HG03280 (cell line): ENCODE results near the gene YARS2.

Experiments
- ATAC-seq: cut with Tn5 transposase; IDR thresholded peaks from one replicate; pipeline ENCODE4 v1.9.1; 2021; ENCODE audit warnings: mild to moderate bottlenecking, moderate library complexity; ENCODE audit not compliant: unreplicated experiment

Gene YARS2

DNA sequence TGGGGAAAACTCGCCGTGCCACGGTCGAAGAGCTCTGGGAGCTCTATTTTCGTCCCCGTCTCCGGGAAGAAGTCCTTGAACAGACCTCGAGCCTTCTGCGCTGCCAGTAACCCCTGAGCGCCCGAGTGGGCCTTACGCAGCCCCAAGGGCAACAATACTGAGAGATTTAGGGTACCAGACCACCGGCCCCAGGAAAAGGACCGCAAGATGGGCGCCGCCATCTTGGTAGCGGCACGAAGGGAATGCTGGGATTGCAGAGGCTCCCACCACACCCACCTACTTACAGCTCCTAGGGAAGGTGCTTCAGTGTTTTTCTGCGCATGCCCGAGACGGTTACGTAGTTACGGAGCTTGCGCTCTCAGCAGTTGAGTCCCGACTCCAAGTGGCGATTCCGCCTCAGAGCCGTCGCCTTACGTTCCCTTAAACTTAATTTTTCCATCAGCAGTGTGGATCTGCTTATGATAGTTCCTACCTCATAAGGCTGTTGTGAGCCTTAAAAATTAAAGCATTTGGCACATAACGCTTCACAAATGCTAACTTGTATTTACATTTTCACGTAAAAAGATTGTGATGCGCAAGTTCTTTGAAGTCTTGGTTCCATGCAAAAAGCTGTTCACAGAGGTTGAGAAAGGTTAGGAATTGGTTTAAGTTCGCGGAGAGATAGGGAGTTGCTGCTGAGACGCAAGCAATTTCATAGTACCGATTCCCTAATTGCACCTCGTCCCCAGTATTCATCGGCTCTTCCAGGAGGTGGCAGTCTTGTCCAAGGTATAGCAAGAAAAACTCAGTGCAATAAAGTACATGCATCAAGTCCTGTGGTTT lies at the start of gene YARS2:
YARS2 (minus strand) TSS at position 244 of the 822 bp plus-strand sequence; CDS start at position 221, 23 bp downstream.
- ATAC-seq = peak; percentile 82

DNA sequence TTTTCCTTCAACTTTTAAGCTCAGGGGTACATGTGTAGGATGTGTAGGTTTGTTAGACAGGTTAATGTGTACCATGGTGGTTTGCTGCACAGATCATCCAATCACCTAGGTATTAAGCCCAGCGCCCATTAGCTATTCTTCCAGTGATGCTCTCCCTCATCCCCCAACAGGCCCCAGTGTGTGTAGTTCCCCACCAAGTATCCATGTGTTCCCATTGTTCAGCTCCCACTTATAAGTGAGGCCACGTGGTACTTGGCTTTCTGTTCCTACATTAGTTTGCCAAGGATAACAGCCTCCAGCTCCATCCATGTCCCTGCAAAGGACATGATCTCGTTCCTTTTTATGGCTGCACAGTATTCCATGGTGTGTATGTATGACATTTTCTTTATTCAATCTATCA lies 48.6 kb upstream of the YARS2 start:
- ATAC-seq = no peak

DNA sequence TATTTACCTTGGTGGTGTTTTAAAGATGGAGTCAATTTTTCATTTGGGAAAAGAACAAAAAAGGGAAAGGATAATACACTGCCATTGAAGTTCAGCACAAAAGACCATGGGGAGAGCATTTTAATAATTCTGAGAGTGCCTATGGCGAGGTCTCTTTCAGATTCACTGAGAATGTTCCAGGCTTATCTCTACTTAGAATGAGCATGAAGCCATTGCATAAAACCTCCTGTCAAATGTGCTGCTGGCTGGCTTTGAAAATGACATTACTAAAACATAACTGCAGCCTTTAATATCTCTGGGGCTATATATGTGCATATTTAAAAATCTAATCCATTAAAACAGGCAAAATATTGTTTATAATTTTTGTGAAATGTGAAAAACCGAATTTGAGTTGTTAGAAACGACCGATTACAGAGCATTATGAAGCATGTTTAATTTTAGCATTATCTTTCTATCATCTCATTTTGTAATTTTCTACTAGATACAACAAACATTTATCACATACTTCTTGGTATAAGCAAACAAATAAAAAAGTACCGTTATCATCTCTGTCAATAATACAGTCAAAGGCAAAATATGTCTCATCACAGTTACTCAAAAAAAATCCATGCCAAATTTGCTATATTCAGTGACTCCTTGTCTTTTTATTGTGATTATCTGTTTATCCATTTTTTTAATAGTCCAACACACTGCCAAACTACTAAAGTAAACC lies 45.7 kb upstream of the YARS2 start:
- no peak for ATAC-seq

DNA sequence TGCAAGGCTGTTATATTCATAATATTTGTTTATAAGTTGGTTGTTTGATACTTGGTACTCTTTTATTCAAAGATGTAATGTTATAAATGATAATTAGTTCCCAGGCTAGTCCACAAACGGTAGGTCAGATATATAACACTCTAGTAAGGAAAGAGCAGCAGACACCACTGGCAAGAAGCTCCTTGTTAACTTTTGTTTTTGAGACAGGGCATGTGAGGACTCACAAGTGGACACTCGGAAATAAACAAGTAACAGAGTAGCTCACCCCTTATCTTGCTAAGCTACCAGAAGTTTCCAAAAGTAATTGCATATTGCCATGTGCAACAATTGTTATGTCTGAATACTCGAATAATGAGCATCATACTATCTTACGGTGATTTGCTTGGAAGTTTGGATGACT lies 38.6 kb upstream of the YARS2 start:
- no peak for ATAC-seq

DNA sequence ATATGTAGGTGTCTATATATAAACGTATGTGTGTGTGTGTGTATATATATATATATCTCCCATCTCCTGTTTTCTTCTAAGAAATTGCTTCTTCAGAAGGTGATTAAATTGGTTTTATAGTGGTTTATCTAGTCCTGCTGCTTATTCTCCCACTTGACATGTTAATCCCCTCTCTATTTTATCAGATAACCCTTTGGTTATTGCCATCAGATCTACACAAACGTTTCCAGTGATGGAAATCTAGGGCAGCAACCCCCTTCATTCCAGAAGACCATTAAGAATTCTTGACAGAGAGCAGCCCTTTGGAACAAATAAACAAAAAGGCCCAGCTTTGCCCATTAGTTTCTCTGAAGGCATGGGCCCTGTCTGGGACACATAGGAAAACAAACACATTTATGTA lies 34.2 kb upstream of the YARS2 start:
- no peak for ATAC-seq

DNA sequence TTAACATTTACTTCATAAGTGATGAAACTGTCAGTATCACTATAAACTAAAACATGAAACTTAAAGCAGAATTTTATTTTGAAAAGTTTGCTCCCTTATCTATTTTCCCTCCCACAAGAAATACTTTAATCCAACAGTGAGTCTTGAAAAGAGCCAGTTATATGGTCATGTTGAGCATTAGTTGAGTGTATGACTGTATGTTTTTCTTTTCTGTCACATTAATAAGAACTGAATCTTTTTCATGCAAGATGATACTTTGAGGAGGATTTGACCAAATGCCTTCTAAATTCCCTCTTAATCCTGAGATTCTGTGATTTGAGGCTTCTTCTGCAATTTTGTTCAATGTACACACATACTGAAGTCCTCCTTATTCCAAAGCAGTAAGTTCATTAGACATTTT lies 33.7 kb upstream of the YARS2 start:
- ATAC-seq = no peak

DNA sequence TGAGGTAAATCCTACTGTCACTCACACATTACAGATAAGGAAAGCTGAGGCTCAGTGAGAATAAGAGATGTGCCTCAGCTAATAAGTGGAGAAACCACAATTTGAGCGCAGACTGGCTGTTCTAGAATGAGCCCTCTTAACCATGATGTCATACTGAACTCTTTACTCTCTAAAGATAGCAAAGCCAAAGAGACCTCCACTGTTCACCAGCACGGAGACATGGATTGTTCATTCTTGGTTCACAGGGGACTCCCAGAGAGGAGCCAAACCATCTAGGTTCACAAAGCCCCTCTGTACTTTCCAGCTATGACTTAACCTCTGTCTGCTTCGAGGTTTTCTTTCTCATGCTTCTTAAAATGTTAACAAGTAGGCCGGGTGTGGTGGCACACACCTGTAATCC lies 32.7 kb upstream of the YARS2 start:
- no peak for ATAC-seq

DNA sequence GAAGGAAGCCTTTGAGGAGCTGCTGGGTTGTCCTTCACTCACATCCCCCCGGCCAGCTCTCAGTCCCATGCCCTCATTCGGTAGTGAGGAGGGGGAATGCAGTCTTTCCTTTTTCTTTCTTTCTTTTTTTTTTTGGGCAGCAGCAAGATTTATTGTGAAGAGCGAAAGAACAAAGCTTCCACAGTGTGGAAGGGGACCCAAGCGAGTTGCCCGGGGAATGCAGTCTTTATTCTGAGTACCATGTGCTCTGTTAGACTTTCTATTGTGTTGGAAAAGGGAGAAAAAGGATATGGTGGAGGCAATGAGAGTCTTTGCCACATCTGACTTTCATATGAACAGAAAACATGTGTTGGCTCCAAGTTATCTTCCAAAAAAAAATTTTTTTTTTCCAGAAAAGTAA lies 29.9 kb upstream of the YARS2 start:
- ATAC-seq = no peak

DNA sequence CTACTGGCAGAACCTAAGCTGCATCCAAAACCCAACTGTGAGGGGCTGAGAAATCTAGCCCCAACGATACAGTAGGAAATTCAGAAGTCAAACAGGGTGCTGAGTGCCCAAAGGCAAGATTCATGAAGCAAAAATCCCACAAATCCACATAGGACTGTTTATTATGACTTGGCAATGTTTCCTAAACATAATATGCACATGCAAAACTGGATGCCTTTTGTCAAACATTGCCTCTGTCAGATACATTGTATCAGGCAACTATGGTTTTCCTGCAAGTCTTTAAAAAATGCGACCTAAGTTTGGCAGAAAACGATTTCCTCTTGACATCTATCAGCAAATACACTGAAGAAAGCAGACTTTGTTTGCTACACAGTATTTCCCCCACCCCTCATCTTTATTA lies 27.3 kb upstream of the YARS2 start:
- no peak for ATAC-seq

DNA sequence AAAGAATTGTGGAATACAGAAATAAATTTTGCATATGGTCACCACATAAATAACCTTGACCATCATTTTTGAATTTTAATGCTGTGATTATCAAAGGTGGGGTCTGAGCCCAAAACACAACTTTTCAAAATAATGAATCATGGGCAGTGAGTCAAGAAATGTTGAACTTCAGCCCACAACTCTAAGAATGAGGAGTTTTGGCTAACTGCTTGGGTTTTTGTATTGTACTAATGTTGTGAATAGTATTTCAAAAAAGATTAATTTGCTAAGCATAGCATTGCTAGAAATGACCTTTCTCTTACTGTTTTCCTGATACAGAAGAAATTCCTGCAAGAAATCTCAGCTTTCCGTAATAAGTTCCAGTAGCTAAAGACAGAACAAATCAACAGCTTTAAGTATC lies 24.4 kb upstream of the YARS2 start:
- ATAC-seq = no peak

DNA sequence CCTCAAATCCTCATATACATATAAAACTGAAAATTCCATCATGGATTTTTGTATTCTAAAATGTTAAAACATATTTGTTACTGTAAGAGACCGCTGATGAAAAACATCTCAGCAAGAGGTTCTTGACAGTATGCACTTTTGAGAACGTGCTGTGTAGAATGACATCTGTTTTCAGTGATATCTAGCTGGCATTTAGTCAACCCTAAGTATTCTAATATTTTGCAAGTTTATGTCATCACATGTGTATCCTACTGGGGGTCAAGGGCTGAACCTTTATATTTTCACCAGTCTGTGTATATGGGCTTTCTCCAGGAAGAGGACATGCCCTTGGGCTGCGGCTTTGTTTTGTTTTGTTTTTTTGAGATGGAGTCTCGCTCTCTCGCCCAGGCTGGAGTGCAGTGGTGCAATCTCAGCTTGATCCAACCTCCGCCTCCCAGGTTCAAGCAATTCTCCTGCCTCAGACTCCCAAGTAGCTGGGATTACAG lies 22.0 kb upstream of the YARS2 start:
- ATAC-seq = no peak

DNA sequence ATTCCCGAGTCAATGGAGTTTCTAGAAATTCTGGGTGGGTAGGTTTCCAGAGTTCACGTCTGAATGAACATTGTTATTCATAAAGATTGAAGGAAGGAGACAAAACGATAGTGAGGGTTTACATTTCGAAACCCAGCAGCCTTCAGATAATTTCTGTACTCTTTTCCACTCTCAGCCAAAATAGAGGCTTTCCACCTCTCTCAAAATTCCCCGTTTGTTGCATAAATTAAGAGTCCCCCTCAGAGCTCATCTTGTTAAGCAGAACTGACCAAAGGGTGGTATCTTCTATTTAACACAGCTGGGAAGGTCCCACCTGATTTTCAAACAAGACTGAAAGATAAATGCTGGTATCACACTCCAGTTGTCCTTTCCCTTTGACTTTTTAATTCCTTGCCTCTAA lies 21.5 kb upstream of the YARS2 start:
- ATAC-seq = no peak

DNA sequence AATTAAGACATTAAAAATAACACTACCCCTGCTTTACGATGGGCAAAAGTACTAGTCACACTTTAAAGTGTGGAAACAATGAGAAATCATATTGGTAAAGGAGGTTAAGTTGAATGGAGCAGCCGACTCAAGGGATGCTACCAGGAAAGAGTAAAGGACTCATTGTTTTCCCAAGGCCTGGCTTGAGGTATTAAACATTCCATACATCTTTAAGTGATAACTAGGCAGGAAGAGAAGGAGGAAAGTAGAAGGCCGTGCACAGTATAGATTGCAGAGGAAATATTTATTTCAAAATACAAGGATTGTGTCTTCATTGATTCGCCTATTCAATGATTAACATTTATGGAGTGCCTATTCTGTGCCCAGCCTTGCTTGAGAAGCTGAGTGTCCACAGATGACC lies 20.6 kb upstream of the YARS2 start:
- no peak for ATAC-seq

DNA sequence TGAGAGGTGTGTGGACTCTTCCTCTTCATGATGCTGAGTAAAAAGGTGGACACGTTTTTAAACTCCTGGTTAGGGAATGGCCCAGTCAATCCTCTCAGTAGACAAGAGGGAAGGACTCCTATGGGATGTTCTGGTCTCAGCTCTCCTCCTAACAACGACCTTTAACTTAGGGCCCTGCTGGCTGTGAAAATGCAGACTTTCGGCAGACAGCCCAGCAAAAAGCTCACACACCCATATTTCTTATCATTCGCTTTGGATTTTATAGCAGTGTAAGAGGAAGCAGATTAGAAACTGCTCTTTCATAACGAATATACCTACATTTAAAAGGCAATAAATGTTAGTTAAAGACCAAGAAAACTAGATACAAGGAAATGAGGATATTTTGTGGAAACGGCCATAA lies 18.0 kb upstream of the YARS2 start:
- ATAC-seq = no peak

DNA sequence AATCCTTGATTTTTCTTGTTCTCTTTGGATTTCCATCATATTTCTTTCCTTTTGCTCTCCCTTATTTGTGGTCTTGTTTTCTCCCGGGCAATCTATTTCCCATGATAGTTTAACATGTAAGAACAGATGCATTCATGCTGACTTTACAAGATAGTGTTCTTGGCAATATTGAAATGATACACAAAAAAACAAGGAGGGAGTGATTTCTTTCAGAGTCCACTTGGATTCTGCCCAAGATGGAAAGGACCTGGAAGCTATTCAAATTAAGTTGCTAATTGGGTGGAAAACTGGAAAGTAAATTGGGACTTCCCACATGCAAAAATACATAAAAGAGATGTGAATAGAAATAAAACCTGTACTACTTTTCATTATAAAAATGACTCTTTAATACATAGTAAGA lies 14.4 kb upstream of the YARS2 start:
- ATAC-seq = no peak

DNA sequence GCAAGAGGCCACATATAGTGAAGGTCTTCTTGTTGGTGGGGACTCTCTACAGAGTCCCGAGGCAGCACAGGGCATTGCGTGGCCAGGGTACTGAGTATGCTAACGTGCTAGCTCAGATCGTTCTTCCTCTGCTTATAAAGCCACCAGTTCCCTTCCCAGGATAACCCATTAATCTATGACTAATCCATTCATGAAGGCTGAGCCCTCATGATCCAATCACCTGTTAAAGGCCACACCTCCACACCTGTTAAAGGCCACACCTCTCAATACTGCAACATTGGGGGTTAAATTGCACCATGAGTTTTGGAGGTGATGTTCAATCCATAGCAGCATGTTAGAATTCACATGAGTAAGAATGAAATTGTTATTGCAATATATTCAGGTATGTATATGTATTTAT lies 12.8 kb upstream of the YARS2 start:
- no peak for ATAC-seq

DNA sequence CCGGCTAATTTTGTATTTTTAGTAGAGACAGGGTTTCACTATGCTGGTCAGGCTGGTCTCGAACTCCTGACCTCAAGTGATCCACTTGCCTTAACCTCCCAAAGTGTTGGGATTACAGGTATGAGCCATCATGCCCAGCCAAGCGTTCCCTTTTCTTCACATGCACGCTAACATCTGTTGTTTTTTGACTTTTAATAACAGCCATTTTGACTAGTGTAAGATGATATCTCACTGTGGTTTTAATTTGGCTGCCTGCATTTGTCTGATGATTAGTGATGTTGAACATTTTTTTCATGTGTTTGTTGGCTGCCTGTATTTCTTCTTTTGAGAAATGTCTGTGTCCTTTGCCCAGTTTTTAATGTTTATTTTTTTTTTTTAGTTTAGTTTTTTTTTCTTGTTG lies 10.2 kb upstream of the YARS2 start:
- ATAC-seq = no peak

DNA sequence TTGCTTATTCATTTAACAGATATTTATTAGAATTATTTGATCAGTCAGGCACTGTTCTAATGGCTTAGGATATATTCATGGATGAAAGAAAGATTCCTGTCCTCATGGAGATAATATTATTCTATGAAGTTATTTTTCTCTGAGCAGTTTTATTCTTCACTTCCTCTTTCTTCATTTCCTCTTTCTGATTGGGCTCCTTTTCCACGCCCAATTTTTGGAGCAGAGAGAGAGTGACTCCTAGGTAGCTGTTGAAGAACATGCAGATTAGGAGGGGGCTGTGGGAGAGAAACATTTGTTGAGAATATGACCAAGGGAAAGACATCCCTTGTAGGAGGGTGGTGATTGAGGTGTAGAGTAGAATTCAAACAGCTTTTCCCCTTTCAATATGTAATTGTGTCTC lies 6.0 kb upstream of the YARS2 start:
- no peak for ATAC-seq

DNA sequence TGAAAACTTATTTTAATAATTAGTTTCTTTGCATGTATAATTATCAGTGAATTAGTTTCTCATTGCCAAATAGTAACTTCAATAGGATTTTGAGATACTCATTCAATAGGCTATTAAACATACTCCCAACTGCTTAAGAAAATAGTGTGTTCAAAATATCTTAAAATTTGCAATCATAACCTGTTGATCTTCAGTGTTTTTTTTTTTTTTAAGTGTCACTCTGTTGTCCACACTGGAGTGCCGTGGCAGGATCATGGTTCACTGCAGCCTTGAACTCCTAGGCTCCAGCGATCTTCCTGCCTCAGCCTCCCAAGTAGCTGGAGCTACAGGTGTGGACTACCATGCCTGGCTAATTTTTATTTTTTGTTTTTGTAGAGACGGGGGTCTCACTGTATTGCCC lies 1.5 kb upstream of the YARS2 start:
- ATAC-seq = no peak

DNA sequence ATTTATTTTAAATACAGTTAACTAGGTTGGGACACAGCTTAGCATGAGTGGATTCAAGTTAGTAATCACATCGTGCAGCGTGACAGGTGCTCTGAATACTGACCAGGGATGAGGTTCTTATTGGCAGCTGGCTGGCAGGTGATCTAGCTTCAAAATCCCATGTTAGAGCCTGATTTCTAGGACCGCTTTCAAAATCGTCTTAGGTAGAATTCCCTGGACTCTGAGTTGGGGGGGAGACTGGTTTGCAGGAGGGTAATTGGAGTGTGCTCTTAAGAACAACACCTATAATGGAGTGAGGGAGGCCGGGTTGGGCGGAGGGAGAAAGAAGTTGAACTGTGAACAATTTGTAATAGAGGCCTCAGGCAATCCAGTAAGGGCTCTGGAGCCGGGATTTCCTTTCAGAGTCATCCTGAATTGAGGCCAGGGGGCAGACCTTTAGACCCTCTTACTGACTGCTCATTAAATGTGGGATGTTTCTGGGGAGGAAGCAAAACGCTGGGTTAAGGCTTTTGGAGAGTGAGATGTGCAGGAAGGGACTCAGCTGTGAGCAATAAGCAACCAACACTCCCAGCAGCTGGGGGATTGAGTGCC lies 874 bp upstream of the YARS2 start:
- ATAC-seq = no peak

DNA sequence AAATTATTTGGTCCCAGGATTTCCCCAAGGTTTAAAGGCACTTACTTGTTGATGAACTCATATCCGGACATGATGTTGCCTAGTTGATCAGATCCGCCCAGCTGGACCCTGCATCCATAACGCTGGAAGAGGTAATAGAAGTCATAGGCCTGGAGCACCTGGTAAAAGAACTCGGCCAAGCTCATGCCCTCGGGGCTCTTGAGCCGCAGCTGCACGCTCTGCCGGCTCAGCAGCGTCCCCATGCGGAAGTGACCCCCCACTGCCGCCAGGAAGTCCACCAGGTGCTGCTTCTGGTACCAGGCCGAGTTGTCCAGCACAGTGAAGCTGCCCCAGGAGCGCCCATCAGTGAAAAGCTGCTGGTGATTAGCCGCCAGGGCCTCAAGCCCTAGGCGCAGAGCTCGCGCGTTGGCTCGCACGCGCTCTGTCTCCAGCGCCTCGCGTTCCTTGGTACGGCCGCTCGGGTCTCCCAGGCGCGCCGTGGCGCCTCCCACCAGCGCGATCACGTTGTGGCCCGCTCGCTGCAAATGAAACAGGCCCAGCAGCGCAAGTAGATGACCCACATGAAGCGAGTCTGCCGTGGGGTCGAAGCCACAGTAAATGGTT lies 545 bp downstream of the YARS2 start:
- peak; percentile 73 for ATAC-seq

DNA sequence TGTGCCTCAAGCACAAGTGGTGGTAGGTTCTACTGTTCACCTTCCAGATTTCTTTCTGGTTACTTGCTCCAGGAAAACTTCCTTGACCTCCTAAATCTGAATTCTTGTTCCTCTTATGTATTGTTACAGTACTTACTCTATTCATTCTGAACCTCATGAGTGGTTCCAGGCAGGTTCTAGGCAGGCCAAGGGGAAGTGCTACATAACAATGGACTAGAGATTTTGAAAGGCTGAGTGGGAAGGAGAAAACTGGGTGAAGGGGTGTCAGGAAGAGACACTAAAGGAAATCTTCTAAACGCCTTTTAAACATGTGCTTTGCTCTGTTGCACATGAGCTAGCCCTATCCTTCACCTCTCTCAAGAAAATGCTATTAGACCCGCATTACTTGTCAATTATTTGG lies 1.6 kb downstream of the YARS2 start:
- no peak for ATAC-seq
